ENCODE data around the gene PTPN9. TPM values are rescaled to one million over a fixed set of nuclear protein-coding genes. Genes with fewer than 3 reads are reported as not detected.

PTPN9 gene
- total and polyA plus RNA-seq, 2 of the 13 experiments (the other 11 are each of a cell fraction or from before 2014, with no cell fraction given) = 16.6 to 19.9 TPM

DNA sequence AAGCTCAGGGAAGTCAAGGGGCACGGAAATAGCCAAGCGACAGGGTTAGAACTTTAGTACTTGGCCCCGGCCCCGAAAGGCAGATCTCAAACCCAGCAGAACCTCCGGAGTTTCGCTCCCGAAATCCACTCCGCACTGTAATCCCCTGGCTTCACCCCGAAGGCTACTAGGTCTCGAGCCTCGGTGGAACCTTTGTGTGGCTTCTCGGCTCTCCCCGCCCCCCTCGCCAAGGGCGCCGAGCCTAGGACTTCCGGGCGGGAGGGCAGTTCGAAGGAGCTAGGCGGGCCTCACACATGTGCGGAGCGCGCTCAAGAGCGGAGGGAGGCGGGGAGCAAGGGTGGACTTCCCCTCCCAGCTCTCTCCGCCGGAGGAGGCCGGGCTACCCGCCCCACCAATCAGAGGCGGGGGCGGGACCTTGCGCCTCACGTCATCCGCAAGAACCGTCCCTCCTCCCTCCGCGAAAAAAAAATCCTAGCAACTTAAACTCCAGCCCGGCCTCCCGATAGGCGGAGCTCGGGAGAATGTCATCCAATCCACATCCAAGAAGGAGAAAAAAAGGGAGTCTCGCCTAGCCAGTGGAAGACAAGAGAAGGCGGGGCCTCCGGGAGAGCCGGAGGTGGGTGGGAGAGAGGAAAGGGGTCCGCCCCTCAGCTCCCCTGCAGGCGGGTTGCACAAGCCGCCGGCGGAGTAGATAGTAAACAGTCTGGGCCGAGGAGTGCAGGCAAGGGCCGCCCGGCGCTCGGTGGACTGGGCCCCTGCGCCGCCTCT, 125.2 kb downstream of the PTPN9 start (continued):
- peak; percentile 70; the same call in 1 of the 2 replicates for TF ChIP-seq IKZF5 (CRISPR knock-in tag; IDR thresholded peaks at IDR 0.05)
- no peak for TF ChIP-seq STAT6 (CRISPR knock-in tag; IDR thresholded peaks at IDR 0.05; ENCODE audit: borderline replicate concordance)
- TF ChIP-seq LRRFIP1 (CRISPR knock-in tag; conservative IDR thresholded peaks at IDR 0.05) = no peak
- no peak for TF ChIP-seq MTA3 (CRISPR knock-in tag; IDR thresholded peaks at IDR 0.05)
- TF ChIP-seq, protein P1, sequence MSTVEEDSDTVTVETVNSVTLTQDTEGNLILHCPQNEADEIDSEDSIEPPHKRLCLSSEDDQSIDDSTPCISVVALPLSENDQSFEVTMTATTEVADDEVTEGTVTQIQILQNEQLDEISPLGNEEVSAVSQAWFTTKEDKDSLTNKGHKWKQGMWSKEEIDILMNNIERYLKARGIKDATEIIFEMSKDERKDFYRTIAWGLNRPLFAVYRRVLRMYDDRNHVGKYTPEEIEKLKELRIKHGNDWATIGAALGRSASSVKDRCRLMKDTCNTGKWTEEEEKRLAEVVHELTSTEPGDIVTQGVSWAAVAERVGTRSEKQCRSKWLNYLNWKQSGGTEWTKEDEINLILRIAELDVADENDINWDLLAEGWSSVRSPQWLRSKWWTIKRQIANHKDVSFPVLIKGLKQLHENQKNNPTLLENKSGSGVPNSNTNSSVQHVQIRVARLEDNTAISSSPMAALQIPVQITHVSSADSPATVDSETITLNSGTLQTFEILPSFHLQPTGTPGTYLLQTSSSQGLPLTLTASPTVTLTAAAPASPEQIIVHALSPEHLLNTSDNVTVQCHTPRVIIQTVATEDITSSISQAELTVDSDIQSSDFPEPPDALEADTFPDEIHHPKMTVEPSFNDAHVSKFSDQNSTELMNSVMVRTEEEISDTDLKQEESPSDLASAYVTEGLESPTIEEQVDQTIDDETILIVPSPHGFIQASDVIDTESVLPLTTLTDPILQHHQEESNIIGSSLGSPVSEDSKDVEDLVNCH (CRISPR knock-in tag; IDR thresholded peaks at IDR 0.05) = no peak
- no peak for TF ChIP-seq MEIS1 (CRISPR knock-in tag; IDR thresholded peaks at IDR 0.05; ENCODE audit: borderline replicate concordance)
- peak in 1 of 2 experiments; percentile 92; a peak in 2 of 4 replicates for TF ChIP-seq KLF16 (CRISPR knock-in tag; IDR thresholded peaks at IDR 0.05)
- TF ChIP-seq, protein P2, sequence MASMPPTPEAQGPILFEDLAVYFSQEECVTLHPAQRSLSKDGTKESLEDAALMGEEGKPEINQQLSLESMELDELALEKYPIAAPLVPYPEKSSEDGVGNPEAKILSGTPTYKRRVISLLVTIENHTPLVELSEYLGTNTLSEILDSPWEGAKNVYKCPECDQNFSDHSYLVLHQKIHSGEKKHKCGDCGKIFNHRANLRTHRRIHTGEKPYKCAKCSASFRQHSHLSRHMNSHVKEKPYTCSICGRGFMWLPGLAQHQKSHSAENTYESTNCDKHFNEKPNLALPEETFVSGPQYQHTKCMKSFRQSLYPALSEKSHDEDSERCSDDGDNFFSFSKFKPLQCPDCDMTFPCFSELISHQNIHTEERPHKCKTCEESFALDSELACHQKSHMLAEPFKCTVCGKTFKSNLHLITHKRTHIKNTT (CRISPR knock-in tag; IDR thresholded peaks at IDR 0.05) = no peak
- no peak for TF ChIP-seq ZNF768 (CRISPR knock-in tag; IDR thresholded peaks at IDR 0.05)
- TF ChIP-seq SALL1 (CRISPR knock-in tag; IDR thresholded peaks at IDR 0.05) = peak; percentile 73
- TF ChIP-seq ZNF121 (CRISPR knock-in tag; IDR thresholded peaks at IDR 0.05) = no peak
- TF ChIP-seq ZBTB7B (CRISPR knock-in tag; IDR thresholded peaks at IDR 0.05) = 0 out of 2 replicates have a peak, but pooled peaks have one; percentile 11

All from HepG2 (cell line).